GM12892 (cell line): ENCODE data around the gene CPB2.

Experiments
- DNase-seq: peaks from one replicate; pipeline ENCODE4 v3.0.0; 2011; ENCODE audit not compliant: insufficient read length
- FAIRE-seq: peaks from 2 replicates; lab custom pipeline; 2011; peaks lifted over from hg19 to GRCh38; lab: Jason Lieb, UNC
- POLR2A ChIP-seq: IDR thresholded peaks from 2 replicates; pipeline ENCODE4 v1.6.1; 2011; ENCODE audit warnings: low read depth, low read length, control low read depth
- POLR2AphosphoS5 ChIP-seq: IDR thresholded peaks from 2 replicates; pipeline ENCODE4 v1.6.1; 2011; ENCODE audit warnings: low read depth, low read length, control low read depth
- TAF1 ChIP-seq: IDR thresholded peaks from 2 replicates; pipeline ENCODE4 v1.6.1; 2011; ENCODE audit warnings: low read depth, mild to moderate bottlenecking, control low read depth, low read length, borderline replicate concordance

CPB2 gene

DNA sequence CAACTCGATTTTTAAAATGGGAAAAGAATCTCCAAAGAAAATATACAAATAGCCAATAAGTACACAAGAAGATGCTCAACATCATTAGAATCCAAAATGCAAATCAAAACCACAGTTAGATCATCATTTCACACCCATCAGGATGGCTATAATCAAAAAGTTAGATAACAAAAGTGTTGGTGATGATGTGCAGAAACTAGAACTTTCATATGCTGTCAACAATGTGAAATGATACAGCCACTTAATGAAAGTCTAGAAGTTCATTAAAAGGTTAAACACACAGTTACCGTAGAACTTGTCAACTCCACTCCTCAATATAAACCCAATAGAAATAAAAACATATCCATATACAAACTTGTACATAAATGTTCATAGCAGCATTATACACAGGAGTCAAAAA is 64.1 kb downstream of the CPB2 start:
- TF ChIP-seq POLR2AphosphoS5 = no peak
- no peak for TF ChIP-seq TAF1
- TF ChIP-seq POLR2A = no peak

DNA sequence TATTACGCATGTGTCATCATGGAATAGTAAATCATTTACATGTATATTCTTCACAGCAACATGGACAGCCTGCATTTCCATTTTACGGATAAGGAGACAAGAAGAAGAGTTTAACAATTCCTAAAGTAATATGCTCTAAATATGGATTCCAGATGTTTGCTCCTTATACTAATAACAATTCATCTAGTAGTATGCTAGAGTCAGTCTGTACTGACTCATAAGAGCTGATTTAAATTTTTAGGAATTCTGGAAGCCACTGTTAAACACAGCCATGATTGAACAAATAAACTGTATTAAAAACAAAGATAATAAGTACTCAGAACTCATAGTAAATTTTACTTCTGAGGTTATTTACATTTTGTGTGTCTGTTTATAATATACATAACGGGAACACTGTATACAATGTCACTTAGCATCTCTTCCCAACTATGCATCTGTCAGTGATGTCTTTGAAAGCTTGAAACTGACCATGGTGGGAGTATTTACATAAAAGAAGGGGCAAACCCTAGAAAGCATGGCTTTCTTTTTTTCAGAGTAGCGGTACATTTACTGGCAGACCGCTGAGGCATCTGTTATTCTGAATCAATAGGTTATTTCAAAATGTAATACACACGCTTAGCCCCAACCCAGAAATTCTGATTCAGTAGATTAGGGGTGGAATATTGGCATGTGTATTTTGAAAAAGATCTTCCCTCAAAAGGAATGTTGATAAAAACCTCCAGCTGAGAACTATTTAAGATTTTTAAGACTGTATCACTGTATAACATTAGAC is 65.2 kb downstream of the CPB2 start:
- TF ChIP-seq POLR2A (no peak), TAF1 (no peak), POLR2AphosphoS5 (no peak)
- no peak for FAIRE-seq
- DNase-seq = no peak

More for the DNA sequence above, 64.1 kb downstream of the CPB2 start:
- FAIRE-seq = no peak
- DNase-seq = no peak

DNA sequence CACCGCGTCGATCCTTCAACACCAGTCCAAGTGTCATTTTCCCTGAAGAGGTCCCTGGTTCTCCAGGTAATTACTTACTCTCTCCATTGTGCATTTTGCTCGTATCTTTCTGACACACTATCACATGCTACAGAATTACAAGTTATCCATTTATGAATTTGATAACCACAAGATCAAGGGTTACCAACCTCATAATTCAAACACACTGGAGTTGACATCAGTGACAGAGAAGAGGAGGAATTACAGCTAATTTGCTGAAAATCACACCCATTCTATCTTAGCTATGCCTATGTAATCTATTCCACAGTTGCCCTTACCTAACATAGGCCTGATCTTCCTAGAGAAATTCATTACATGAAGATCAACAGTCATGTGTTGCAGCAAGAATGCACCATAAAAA is 66.5 kb downstream of the CPB2 start:
- FAIRE-seq (peak; percentile 36), DNase-seq (no peak)
- no peak for TF ChIP-seq POLR2AphosphoS5
- no peak for TF ChIP-seq POLR2A
- no peak for TF ChIP-seq TAF1

DNA sequence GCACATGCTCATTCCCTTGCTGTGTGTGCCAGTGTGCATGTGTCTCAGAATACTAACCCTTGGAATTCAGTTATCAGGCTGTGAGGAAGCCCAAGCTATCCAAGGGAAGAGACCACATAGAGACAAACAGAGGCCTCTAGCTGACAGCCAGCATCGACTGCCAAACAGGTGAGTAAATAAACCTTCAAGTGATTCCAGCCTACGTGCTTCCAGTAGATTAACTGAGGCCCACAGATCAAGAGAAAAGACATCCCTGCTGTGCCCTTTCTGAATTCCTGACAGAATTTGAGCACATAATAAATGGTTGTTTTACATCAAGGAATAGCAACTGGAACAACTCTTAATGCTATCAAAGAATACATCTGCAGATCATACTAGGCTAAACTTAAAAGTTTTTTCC is 69.8 kb downstream of the CPB2 start:
- TF ChIP-seq POLR2A = no peak
- TF ChIP-seq TAF1 = no peak
- TF ChIP-seq POLR2AphosphoS5 = no peak
- DNase-seq = no peak
- FAIRE-seq = no peak

DNA sequence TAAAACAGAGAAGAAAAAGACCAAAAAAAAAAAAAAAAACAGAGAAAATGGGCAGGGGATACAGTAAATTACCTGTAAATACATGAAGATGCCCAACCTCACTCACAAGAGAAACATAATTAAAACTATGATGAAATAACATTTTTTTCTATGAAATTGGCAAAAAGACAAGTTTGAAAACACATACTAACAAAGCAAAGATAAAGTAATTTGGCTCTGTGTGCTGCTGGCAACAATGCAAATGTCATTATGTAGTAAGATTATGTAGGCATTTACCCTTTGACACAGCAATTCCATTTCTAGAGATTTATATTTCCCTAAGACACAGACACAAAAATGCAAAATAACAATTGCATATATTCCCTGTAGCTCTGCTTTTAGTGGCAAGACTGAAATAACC is 72.5 kb downstream of the CPB2 start:
- TF ChIP-seq POLR2AphosphoS5 (no peak), POLR2A (no peak), TAF1 (no peak)
- no peak for FAIRE-seq
- no peak for DNase-seq

DNA sequence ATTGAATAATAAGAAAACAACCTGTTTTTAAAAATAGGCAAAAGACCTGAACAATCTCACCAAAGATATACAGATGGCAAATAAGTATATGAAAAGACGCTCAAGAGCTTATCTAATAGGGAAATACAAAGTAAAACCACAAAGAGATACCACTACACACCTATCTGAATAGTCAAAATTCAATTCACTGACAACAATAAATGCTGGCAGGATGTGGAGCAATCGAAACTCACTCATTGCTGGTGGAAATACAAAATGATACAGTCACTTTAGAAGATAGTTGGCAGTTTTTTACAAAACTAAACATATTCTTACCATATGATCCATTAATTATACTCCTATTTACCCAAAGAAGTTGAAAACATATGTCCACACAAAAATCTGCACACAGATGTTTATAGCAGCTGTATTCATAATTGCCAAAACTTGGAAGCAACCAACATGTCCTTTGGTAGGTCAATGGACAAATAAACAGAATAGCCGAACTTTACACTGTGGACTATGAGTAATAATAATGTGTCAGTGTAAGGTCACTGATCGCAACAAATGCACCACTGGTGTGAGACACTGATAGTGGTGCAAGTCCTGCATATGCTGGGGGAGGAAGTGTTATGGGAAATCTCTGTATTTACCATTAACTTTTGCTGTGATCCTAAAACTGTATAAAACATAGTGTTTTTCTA is 73.1 kb downstream of the CPB2 start:
- no peak for FAIRE-seq
- no peak for DNase-seq
- TF ChIP-seq POLR2AphosphoS5 (no peak), POLR2A (no peak), TAF1 (no peak)

DNA sequence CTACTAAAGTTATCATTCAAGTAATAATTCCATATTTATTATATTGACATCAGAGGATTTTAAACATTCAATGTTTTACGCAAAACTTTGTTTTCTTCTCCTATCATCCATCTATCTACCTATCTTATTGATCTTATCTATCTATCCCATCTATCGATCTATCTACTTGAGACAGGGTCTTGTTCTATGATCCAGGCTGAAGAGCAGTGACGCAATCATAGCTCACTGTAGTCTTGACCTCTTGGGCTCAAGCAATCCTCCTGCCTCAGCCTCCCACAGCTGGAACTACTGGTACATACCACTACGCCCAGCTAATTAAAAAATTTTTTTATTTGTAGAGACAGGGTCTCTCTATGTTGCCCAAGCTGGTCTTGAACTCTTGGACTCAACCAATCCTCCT is 79.7 kb downstream of the CPB2 start:
- TF ChIP-seq POLR2AphosphoS5 (no peak), TAF1 (no peak), POLR2A (no peak)
- no peak for FAIRE-seq

DNA sequence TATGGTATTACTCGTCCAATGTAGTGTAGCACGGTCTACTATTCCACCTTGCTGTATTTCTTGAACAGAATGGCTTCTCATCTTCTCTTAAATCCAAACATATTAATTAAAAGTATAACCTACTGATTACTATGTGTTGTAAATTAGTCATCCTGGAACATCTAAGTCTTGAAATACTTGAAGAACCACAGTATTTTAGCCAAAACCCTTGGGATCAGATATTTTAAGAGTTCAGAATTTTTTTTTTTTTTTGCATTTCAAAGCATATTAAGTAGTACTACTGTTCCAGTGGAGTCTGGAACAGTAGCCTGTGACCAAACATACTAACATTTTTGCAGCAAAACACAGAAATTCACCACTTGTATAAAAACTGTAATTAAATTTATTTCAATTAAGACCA is 82.4 kb downstream of the CPB2 start:
- no peak for DNase-seq
- TF ChIP-seq TAF1 (no peak), POLR2A (no peak)
- no peak for FAIRE-seq

More for the DNA sequence above, 79.7 kb downstream of the CPB2 start:
- no peak for DNase-seq

DNA sequence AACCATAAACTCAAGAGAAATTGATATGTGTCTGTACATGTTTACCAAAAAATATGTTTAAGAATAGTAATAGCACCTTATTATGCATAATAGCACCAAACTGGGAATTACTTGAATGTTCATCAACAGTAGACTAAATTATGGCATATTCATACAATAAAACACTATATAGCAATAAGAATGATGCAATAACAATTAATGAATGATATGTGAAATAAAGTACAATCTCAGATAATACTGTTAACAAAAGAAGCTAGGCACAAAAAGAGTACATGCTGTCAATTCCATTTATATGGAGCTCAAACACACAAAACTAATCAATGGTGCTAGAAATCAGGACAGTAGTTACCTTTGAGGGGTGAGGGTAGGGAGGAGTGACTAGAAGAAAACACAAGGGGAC is 88.6 kb downstream of the CPB2 start:
- no peak for TF ChIP-seq TAF1
- no peak for TF ChIP-seq POLR2A
- TF ChIP-seq POLR2AphosphoS5 = no peak
- no peak for DNase-seq
- peak; percentile 24 for FAIRE-seq

DNA sequence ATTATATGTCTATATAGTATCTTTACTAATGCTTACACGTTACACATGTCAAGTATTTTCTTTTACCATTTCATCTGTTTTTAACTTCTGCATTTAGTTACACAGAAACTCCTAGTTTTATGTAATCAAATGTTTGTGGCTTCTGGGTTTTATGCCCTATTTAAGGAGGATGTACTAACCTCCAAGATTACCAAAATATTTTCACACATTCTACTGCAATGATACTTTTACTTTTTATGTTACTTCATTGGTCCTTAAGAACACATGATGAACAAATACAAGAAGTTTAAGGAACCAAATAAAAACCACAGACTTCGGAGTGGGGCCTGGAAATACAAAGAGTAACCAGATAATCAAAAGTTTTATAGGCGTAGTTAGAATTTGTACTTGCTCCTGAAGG is 89.5 kb downstream of the CPB2 start:
- no peak for DNase-seq
- TF ChIP-seq TAF1 (no peak), POLR2A (no peak), POLR2AphosphoS5 (no peak)
- no peak for FAIRE-seq

DNA sequence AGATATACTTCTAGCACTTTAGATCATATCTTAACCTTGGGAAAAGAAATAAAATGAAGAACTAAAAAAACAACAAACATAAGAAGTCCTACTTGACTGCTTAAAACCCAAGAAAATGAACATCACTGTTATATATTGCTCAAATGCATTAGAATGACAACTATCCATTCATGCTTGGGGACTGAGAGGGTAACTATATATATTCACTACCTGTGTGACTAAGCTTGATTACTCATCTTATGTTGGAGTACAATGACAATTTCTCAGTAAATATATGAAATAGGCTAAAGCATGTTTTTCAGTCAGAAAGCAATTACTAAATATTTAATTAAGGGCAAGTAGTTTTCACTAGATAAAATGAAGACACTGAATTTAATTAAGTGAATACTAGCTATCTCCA is 92.4 kb downstream of the CPB2 start:
- DNase-seq (no peak), FAIRE-seq (peak; percentile 33)
- TF ChIP-seq POLR2AphosphoS5 (no peak), POLR2A (no peak)

DNA sequence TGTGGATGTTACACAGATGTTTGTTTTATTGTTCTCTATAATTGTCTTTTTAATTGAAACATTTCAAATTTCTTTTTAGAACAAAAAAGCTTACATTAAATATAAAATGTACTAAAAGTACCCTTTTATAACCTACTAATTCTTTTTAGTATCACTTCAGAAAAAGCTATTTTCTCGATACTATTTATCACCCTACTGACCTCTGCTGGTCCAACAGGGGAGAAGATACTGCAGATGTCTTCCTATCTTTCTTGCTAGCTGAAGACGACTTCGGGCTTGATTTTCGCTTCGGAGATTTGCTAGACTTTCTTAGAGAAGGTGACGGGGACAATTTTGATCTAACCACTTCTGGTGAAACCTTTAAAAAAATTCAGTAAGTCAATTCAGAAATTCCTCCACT is 94.7 kb downstream of the CPB2 start:
- TF ChIP-seq POLR2A (no peak), POLR2AphosphoS5 (no peak), TAF1 (no peak)
- DNase-seq = no peak
- FAIRE-seq = no peak
